Endothelial cell of umbilical vein (primary cell): ENCODE data around the gene C20orf202. TPM values are rescaled to one million over a fixed set of nuclear protein-coding genes. Genes with fewer than 3 reads are reported as not detected.

Experiments
- BruUV-seq: library from RNA; stranded (reverse); fragments of 400-500 nt; replicated peaks from 2 replicates; lab custom pipeline; 2021; lab: Mats Ljungman, UMichigan
- CTCF ChIA-PET: fragments of 300-600, 350-600 bp; sonication (Branson Sonifier 250); formaldehyde crosslinking; loops from one replicate; lab custom pipeline; 2021; ENCODE audit warnings: antibody characterized with exemption, inconsistent platforms; lab: Charles Lee
- POLR2A ChIA-PET: fragments of 300-600, 350-600 bp; sonication (Branson Sonifier 250); formaldehyde crosslinking; loops from one replicate; lab custom pipeline; 2021; ENCODE audit warnings: antibody characterized with exemption, inconsistent platforms; lab: Charles Lee
- DNase-seq: peaks from one replicate; pipeline ENCODE4 v3.0.0-alpha.2; 2011; ENCODE audit warnings: low read depth, low spot score
- FAIRE-seq: peaks from 2 replicates; lab custom pipeline; 2011; peaks lifted over from hg19 to GRCh38; lab: Jason Lieb, UNC
- H2AFZ ChIP-seq: 2 replicates; pipeline ENCODE4 v1.6.0; 2012; ENCODE audit warnings: low read depth, low read length, control low read depth, inconsistent platforms
- H3K27ac ChIP-seq: 2 replicates; pipeline ENCODE4 v1.5.1; 2011; ENCODE audit warnings: low read depth, mild to moderate bottlenecking, control low read depth, low read length, moderate library complexity; ENCODE audit not compliant: insufficient read depth
- H3K27me3 ChIP-seq, 2 experiments: 2 replicates each; pipeline versions ENCODE4 v1.6.0 to v1.6.1; 2011; ENCODE audit warnings: low read length in 2 of 2, mixed read lengths in 1 of 2; ENCODE audit not compliant: control insufficient read depth in 2 of 2, insufficient read depth in 2 of 2
- H3K36me3 ChIP-seq, 2 experiments: 2 replicates in 1 of 2; 3 replicates in 1 of 2; pipeline ENCODE4 v1.5.1; 2011; ENCODE audit warnings: low read length in 2 of 2, mild to moderate bottlenecking in 1 of 2, moderate library complexity in 1 of 2; ENCODE audit not compliant: control insufficient read depth in 2 of 2, insufficient read depth in 2 of 2; ENCODE audit errors: extremely low read depth in 1 of 2
- H3K4me1 ChIP-seq: 3 replicates; pipeline ENCODE4 v1.5.1; 2011; ENCODE audit warnings: mild to moderate bottlenecking, low read length; ENCODE audit not compliant: control insufficient read depth, insufficient read depth; ENCODE audit errors: extremely low read depth
- H3K4me2 ChIP-seq: 2 replicates; pipeline ENCODE4 v1.6.1; 2011; ENCODE audit warnings: low read length, control low read depth, mixed read lengths; ENCODE audit not compliant: insufficient read depth
- H3K4me3 ChIP-seq, 3 experiments: fragments of 200-600 bp in 1 of 3; sonication (generic), shearing (Covaris generic) in 1 of 3; replicated peaks in 1 of 3; 2 replicates each; pipeline ENCODE4 v1.5.1; 2011 to 2016; ENCODE audit warnings: control low read depth in 3 of 3, low read length in 3 of 3, mild to moderate bottlenecking in 2 of 3, inconsistent platforms in 1 of 3, low read depth in 1 of 3, moderate library complexity in 1 of 3; ENCODE audit not compliant: insufficient read depth in 1 of 3
- H3K79me2 ChIP-seq: 2 replicates; pipeline ENCODE4 v1.6.0; 2012; ENCODE audit warnings: low read length, inconsistent platforms; ENCODE audit not compliant: control insufficient read depth, insufficient read depth
- H3K9ac ChIP-seq: replicated peaks from 2 replicates; pipeline ENCODE3; 2011; ENCODE audit warnings: low read length, control low read depth; ENCODE audit not compliant: insufficient read depth; ENCODE audit errors: extremely low read depth
- H3K9me1 ChIP-seq: replicated peaks from 3 replicates; pipeline ENCODE4 v1.6.0; 2011; ENCODE audit warnings: mild to moderate bottlenecking, low read length; ENCODE audit not compliant: control insufficient read depth, insufficient read depth; ENCODE audit errors: extremely low read depth
- H3K9me3 ChIP-seq: replicated peaks from 2 replicates; pipeline ENCODE4 v1.5.1; 2012; ENCODE audit warnings: low read length, inconsistent platforms; ENCODE audit not compliant: control insufficient read depth, insufficient read depth
- H4K20me1 ChIP-seq: replicated peaks from 2 replicates; pipeline ENCODE3; 2011; ENCODE audit warnings: mild to moderate bottlenecking, low read length; ENCODE audit not compliant: control insufficient read depth, insufficient read depth; ENCODE audit errors: extremely low read depth
- FOS ChIP-seq: IDR thresholded peaks from 2 replicates; pipeline ENCODE4 v1.6.1; 2011; ENCODE audit warnings: mild to moderate bottlenecking, low read length, moderate library complexity, borderline replicate concordance; ENCODE audit not compliant: insufficient read depth
- GATA2 ChIP-seq: IDR thresholded peaks from 2 replicates; pipeline ENCODE4 v1.7.0; 2011; ENCODE audit warnings: low read depth, mild to moderate bottlenecking, moderate library complexity, mixed read lengths, low read length; ENCODE audit not compliant: insufficient read length, insufficient read depth
- JUN ChIP-seq: IDR thresholded peaks from 2 replicates; pipeline ENCODE4 v1.6.1; 2011; ENCODE audit warnings: borderline replicate concordance, low read depth; ENCODE audit not compliant: insufficient read length, insufficient read depth
- MAX ChIP-seq: IDR thresholded peaks from 2 replicates; pipeline ENCODE4 v1.6.1; 2011; ENCODE audit not compliant: insufficient read depth, insufficient read length
- MYC ChIP-seq: IDR thresholded peaks from one replicate; pipeline ENCODE4 v1.6.1; 2011; ENCODE audit warnings: mild to moderate bottlenecking, low read depth, low read length
- POLR2A ChIP-seq: IDR thresholded peaks from 2 replicates; pipeline ENCODE4 v1.6.1; 2012; ENCODE audit warnings: low read depth, mild to moderate bottlenecking, control low read depth, low read length
- dilution Hi-C: fragments of 300-500 bp; cut with MboI; formaldehyde crosslinking; loops from one replicate; pipeline ENCODE4 v1.15.0; 2019; ENCODE audit warnings: low sequenced_read_pairs; ENCODE audit not compliant: extremely low pct_ligation_motif_present
- intact Hi-C: fragments of 100-400 bp; cut with micrococcal nuclease; formaldehyde crosslinking; loops from one replicate; pipeline ENCODE4 v1.10.0; 2022
- polyA plus RNA-seq, 4 experiments: library from polyadenylated mRNA; depleted of rRNA in 3 of 4; stranded (reverse) in 3 of 4; unstranded in 1 of 4; fragments of >200 nt; gene quantifications; 2 replicates each; pipeline versions ENCODE4 v1.2.1 to v1.2.3, GENCODE V29; 2011 to 2012; ENCODE audit warnings: missing spikeins in 1 of 4
- total RNA-seq: library from RNA; stranded (reverse); gene quantifications from 2 replicates; pipeline ENCODE4 v1.2.3, GENCODE V29; 2021
- TF ChIP-seq, protein P1 (sequence below), 2 donors: IDR thresholded peaks; 1 replicate in 1 of 2; 2 replicates in 1 of 2; pipeline ENCODE4 v1.5.1; 2011; ENCODE audit warnings: low read length in 2 of 2, mild to moderate bottlenecking in 2 of 2, moderate library complexity in 2 of 2, control low read depth in 1 of 2, inconsistent platforms in 1 of 2, low read depth in 1 of 2; ENCODE audit not compliant: insufficient read depth in 1 of 2; ENCODE audit errors: extremely low read depth in 1 of 2

Gene C20orf202
- total and polyA plus RNA-seq, 2 donors (not counting 3 experiments of a cell fraction or from before 2014, with no cell fraction given): not detected

DNA sequence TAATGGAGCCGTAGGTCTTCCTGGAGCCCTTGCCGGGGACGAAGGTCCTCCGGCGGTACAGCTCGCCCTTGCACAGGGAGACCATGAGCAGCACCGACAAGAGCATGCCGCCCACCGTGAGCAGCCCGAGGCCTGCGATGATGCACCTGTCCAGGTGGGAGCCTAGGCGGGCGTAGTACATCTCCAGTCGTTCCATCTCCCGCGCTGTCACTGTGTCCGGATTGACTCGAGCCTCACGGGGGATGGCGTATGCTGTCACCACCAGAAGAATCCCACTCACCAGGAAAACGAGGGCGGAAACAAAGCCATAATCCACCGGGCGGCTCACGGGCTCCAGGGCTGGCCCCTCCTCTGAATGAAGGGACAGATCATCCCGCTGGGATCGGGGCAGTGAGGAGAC lies 22.3 kb upstream of the C20orf202 start:
- no TSS peak for BruUV-seq
- H3K9ac ChIP-seq: no peak overlapping the region
- no peaks in the 10 kb centered on the region for H3K9me3 ChIP-seq
- TF ChIP-seq FOS (no peak), GATA2 (no peak), MYC (no peak), POLR2A (no peak), MAX (no peak), JUN (no peak)
- TF ChIP-seq, protein P1, sequence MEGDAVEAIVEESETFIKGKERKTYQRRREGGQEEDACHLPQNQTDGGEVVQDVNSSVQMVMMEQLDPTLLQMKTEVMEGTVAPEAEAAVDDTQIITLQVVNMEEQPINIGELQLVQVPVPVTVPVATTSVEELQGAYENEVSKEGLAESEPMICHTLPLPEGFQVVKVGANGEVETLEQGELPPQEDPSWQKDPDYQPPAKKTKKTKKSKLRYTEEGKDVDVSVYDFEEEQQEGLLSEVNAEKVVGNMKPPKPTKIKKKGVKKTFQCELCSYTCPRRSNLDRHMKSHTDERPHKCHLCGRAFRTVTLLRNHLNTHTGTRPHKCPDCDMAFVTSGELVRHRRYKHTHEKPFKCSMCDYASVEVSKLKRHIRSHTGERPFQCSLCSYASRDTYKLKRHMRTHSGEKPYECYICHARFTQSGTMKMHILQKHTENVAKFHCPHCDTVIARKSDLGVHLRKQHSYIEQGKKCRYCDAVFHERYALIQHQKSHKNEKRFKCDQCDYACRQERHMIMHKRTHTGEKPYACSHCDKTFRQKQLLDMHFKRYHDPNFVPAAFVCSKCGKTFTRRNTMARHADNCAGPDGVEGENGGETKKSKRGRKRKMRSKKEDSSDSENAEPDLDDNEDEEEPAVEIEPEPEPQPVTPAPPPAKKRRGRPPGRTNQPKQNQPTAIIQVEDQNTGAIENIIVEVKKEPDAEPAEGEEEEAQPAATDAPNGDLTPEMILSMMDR (IDR thresholded peaks at IDR 0.05; ENCODE audit: extremely low read depth in 1 of 2, insufficient read depth in 1 of 2, low read depth in 1 of 2, low read length in 2 of 2): no peak
- peaks cover 12 to 22% of the 10 kb centered on the region in 2 experiments for H3K27me3 ChIP-seq
- no peak overlapping the region for H3K4me3 ChIP-seq
- H3K9me1 ChIP-seq: no peaks in the 10 kb centered on the region
- H4K20me1 ChIP-seq: no peaks in the 10 kb centered on the region
- POLR2A ChIA-PET: no interaction called here
- no peaks in the 10 kb centered on the region for H3K36me3 ChIP-seq
- no peaks in the 10 kb centered on the region for H3K79me2 ChIP-seq
- H2AFZ ChIP-seq: no peak overlapping the region
- CTCF ChIA-PET: interaction anchor here (0.7 to 1.2 kb wide), 3 partner anchors 8 to 33 kb away, joined by 3 read pairs; no protein-coding TSS in a partner anchor
- H3K27ac ChIP-seq: no peak overlapping the region
- intact Hi-C loops: loop anchor here (10.0 kb wide), 1 partner anchor 226 kb away; no protein-coding TSS in a partner anchor
- FAIRE-seq: no peak
- no peak overlapping the region for H3K4me2 ChIP-seq
- no peak for DNase-seq
- H3K4me1 ChIP-seq: no peaks in the 10 kb centered on the region
- dilution Hi-C loops: no loop called here
